GM19025 (cell line): ENCODE results near the gene DSN1.
A peak's percentile ranks its signal among the peaks of the same experiment; 100 is the strongest.
"Not testable (repeated sequence)": the region's sequence is repeated elsewhere in the genome, so short reads cannot be mapped to it uniquely, and the experiment has no call there.

Experiments
- ATAC-seq: cut with Tn5 transposase; IDR thresholded peaks from one replicate; pipeline ENCODE4 v1.9.1; 2021; ENCODE audit warnings: mild to moderate bottlenecking, low read depth, moderate library complexity; ENCODE audit not compliant: unreplicated experiment

DSN1 gene

GRCh38 chr20:36773597-36774390 is at the start of gene DSN1:
Gene DSN1 (minus strand): TSS chr20:36773763. CDS start chr20:36771458, 2,305 bp downstream.
- peak; percentile 86 for ATAC-seq

GRCh38 chr20:36823121-36823520 is 49.6 kb upstream of the DSN1 start:
- no peak for ATAC-seq

- no peak for ATAC-seq
Measured at GRCh38 chr20:36821964-36822437, 48.4 kb upstream of the DSN1 start.

- no peak for ATAC-seq
Measured at GRCh38 chr20:36820928-36821327, 47.4 kb upstream of the DSN1 start.

GRCh38 chr20:36820073-36820472 is 46.5 kb upstream of the DSN1 start:
- no peak for ATAC-seq

GRCh38 chr20:36819659-36820058 is 46.1 kb upstream of the DSN1 start:
- no peak for ATAC-seq

GRCh38 chr20:36818861-36819260 is 45.3 kb upstream of the DSN1 start:
- no peak for ATAC-seq

- ATAC-seq = no peak
Measured at GRCh38 chr20:36818185-36818584, 44.6 kb upstream of the DSN1 start.

- no peak for ATAC-seq
Measured at GRCh38 chr20:36817496-36817895, 43.9 kb upstream of the DSN1 start.

- ATAC-seq = no peak
Measured at GRCh38 chr20:36815454-36816091, 42.0 kb upstream of the DSN1 start.

GRCh38 chr20:36812594-36813463 is 39.3 kb upstream of the DSN1 start:
- ATAC-seq = no peak

- ATAC-seq = no peak
Measured at GRCh38 chr20:36808317-36809257, 35.0 kb upstream of the DSN1 start.

- ATAC-seq = no peak
Measured at GRCh38 chr20:36806049-36806448, 32.5 kb upstream of the DSN1 start.

- ATAC-seq = no peak
Measured at GRCh38 chr20:36805396-36805795, 31.8 kb upstream of the DSN1 start.

GRCh38 chr20:36804425-36804824 is 30.9 kb upstream of the DSN1 start:
- ATAC-seq = no peak

GRCh38 chr20:36802326-36803222 is 29.0 kb upstream of the DSN1 start:
- no peak for ATAC-seq

GRCh38 chr20:36800410-36800809 is 26.8 kb upstream of the DSN1 start:
- no peak for ATAC-seq

GRCh38 chr20:36799313-36799712 is 25.8 kb upstream of the DSN1 start:
- ATAC-seq = not testable (repeated sequence)

- ATAC-seq = no peak
Measured at GRCh38 chr20:36796875-36797274, 23.3 kb upstream of the DSN1 start.
